CD14-positive monocyte (primary cell): ENCODE data around the gene ADAMTS17. TPM values are rescaled to one million over a fixed set of nuclear protein-coding genes. Genes with fewer than 3 reads are reported as not detected.

Experiments used
- DNase-seq, 3 donors: peaks; one replicate each; pipeline ENCODE4 v3.0.0-alpha.2; 2011 to 2022
- H2AFZ ChIP-seq: 2 replicates; pipeline ENCODE4 v1.6.0; 2012; ENCODE audit warnings: mild to moderate bottlenecking, low read depth, low read length, inconsistent platforms; ENCODE audit not compliant: insufficient read depth, poor library complexity, severe bottlenecking
- H3K27ac ChIP-seq, 2 donors: 1 replicate in 1 of 2; 2 replicates in 1 of 2; pipeline ENCODE4 v1.5.1; 2012 to 2013; ENCODE audit warnings: low read length in 2 of 2, control low read depth in 1 of 2, inconsistent platforms in 1 of 2, low read depth in 1 of 2, mild to moderate bottlenecking in 1 of 2
- H3K27me3 ChIP-seq, 2 donors: one replicate each; pipeline versions ENCODE4 v1.6.0 to v1.6.1; 2011 to 2013; ENCODE audit warnings: low read length in 2 of 2; ENCODE audit not compliant: control insufficient read depth in 2 of 2, insufficient read depth in 2 of 2
- H3K36me3 ChIP-seq, 2 donors: replicated peaks in 1 of 2; 1 replicate in 1 of 2; 2 replicates in 1 of 2; pipeline versions ENCODE4 v1.5.1 to v1.6.1; 2012 to 2013; ENCODE audit warnings: low read length in 2 of 2, control low read depth in 1 of 2, inconsistent platforms in 1 of 2, mild to moderate bottlenecking in 1 of 2; ENCODE audit not compliant: insufficient read depth in 2 of 2, control insufficient read depth in 1 of 2
- H3K4me1 ChIP-seq, 2 donors: 1 replicate in 1 of 2; 2 replicates in 1 of 2; pipeline versions ENCODE4 v1.5.1 to v1.6.1; 2012 to 2013; ENCODE audit warnings: low read length in 2 of 2, control low read depth in 1 of 2, inconsistent platforms in 1 of 2, mild to moderate bottlenecking in 1 of 2, moderate library complexity in 1 of 2; ENCODE audit not compliant: insufficient read depth in 2 of 2, control insufficient read depth in 1 of 2
- H3K4me2 ChIP-seq: replicated peaks from 2 replicates; pipeline ENCODE3; 2012; ENCODE audit warnings: low read length, moderate library complexity, mild to moderate bottlenecking; ENCODE audit not compliant: poor library complexity, severe bottlenecking; ENCODE audit errors: extremely low read depth
- H3K4me3 ChIP-seq, 3 experiments: fragments of 200-600 bp in 1 of 3; sonication (generic) in 1 of 3; replicated peaks in 1 of 3; 1 replicate in 2 of 3; 2 replicates in 1 of 3; pipeline ENCODE4 v1.5.1; 2011 to 2013; ENCODE audit warnings: low read length in 3 of 3, mild to moderate bottlenecking in 3 of 3, control low read depth in 2 of 3, low read depth in 2 of 3, inconsistent platforms in 1 of 3, moderate library complexity in 1 of 3
- H3K79me2 ChIP-seq: 2 replicates; pipeline ENCODE4 v1.6.0; 2012; ENCODE audit warnings: mild to moderate bottlenecking, control low read depth, inconsistent platforms, low read length, moderate library complexity; ENCODE audit not compliant: insufficient read depth
- H3K9ac ChIP-seq: 2 replicates; pipeline ENCODE4 v1.6.0; 2017; ENCODE audit warnings: low read length, mild to moderate bottlenecking; ENCODE audit not compliant: insufficient read depth, poor library complexity, severe bottlenecking
- H3K9me3 ChIP-seq, 2 donors: replicated peaks in 1 of 2; 1 replicate in 1 of 2; 2 replicates in 1 of 2; pipeline versions ENCODE4 v1.5.1 to v1.6.1; 2012 to 2013; ENCODE audit warnings: low read length in 2 of 2, control low read depth in 1 of 2; ENCODE audit not compliant: control insufficient read depth in 1 of 2, insufficient read depth in 1 of 2
- H4K20me1 ChIP-seq: 2 replicates; pipeline ENCODE4 v1.6.0; 2012; ENCODE audit warnings: mild to moderate bottlenecking, low read length, control low read depth, moderate library complexity; ENCODE audit not compliant: insufficient read depth
- H3K27ac Mint-ChIP-seq, 7 donors: one replicate each; pipeline ENCODE4 v1.8.0; 2020; ENCODE audit warnings: mild to moderate bottlenecking in 7 of 7, mixed read lengths in 7 of 7, moderate library complexity in 6 of 7, inconsistent platforms in 2 of 7
- H3K27me3 Mint-ChIP-seq, 3 donors: one replicate each; pipeline ENCODE4 v1.8.0; 2021 to 2022; ENCODE audit warnings: low read depth in 3 of 3, mild to moderate bottlenecking in 3 of 3, mixed read lengths in 3 of 3, moderate library complexity in 3 of 3, inconsistent platforms in 1 of 3
- H3K36me3 Mint-ChIP-seq, 2 donors: one replicate each; pipeline ENCODE4 v1.8.0; 2020; ENCODE audit warnings: mixed read lengths in 2 of 2, inconsistent platforms in 1 of 2, mild to moderate bottlenecking in 1 of 2
- H3K4me1 Mint-ChIP-seq: one replicate; pipeline ENCODE4 v1.8.0; 2020; ENCODE audit warnings: mild to moderate bottlenecking, mixed read lengths
- H3K4me3 Mint-ChIP-seq, 2 donors: one replicate each; pipeline ENCODE4 v1.8.0; 2020; ENCODE audit warnings: mild to moderate bottlenecking in 2 of 2, mixed read lengths in 2 of 2, moderate library complexity in 1 of 2
- H3K9me3 Mint-ChIP-seq, 7 donors: one replicate each; pipeline ENCODE4 v1.8.0; 2020 to 2022; ENCODE audit warnings: mixed read lengths in 7 of 7, mild to moderate bottlenecking in 6 of 7, moderate library complexity in 6 of 7, inconsistent platforms in 2 of 7
- WGBS: methylation state at CpG from one replicate; pipeline ENCODE4 v1.1.5; 2013; ENCODE audit warnings: missing lambda C conversion rate; ENCODE audit not compliant: insufficient coverage; 5-methylcytosine and 5-hydroxymethylcytosine counted together
- intact Hi-C, 2 donors: fragments of 100-400 bp; cut with micrococcal nuclease; formaldehyde crosslinking; loops; one replicate each; pipeline versions ENCODE4 v1.15.0 to v1.15.1; 2023
- polyA plus RNA-seq, 3 donors: library from polyadenylated mRNA; depleted of rRNA in 1 of 3; unstranded in 2 of 3; stranded (reverse) in 1 of 3; fragments of 300-500 nt in 2 of 3; fragments of >200 nt in 1 of 3; fragmentation: Illumina TruSeq in 2 of 3; gene quantifications; 1 replicate in 2 of 3; 2 replicates in 1 of 3; pipeline ENCODE4 v1.2.3, GENCODE V29; 2012 to 2021
- TF ChIP-seq, protein P1 (sequence below): fragments of 200-600 bp; IDR thresholded peaks from one replicate; pipeline ENCODE4 v1.8.0; 2022; ENCODE audit warnings: antibody characterized with exemption, mild to moderate bottlenecking

Gene ADAMTS17
- polyA plus RNA-seq, 3 donors = 0.03 to 0.25 TPM; not detected in 1

- H3K79me2 ChIP-seq = no peaks in the 10 kb centered on the region
- DNase-seq = no peak
- H3K9ac ChIP-seq = no peak overlapping the region
- no peak overlapping the region for H3K27ac ChIP-seq
- no peaks in the 10 kb centered on the region for H3K36me3 ChIP-seq
- H3K9me3 Mint-ChIP-seq = peaks cover 0 to 9% (median 2%) of the 10 kb centered on the region in 7 donors
- no peaks in the 10 kb centered on the region for H3K27me3 ChIP-seq
- TF ChIP-seq, protein P1, sequence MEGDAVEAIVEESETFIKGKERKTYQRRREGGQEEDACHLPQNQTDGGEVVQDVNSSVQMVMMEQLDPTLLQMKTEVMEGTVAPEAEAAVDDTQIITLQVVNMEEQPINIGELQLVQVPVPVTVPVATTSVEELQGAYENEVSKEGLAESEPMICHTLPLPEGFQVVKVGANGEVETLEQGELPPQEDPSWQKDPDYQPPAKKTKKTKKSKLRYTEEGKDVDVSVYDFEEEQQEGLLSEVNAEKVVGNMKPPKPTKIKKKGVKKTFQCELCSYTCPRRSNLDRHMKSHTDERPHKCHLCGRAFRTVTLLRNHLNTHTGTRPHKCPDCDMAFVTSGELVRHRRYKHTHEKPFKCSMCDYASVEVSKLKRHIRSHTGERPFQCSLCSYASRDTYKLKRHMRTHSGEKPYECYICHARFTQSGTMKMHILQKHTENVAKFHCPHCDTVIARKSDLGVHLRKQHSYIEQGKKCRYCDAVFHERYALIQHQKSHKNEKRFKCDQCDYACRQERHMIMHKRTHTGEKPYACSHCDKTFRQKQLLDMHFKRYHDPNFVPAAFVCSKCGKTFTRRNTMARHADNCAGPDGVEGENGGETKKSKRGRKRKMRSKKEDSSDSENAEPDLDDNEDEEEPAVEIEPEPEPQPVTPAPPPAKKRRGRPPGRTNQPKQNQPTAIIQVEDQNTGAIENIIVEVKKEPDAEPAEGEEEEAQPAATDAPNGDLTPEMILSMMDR = no peak
- H4K20me1 ChIP-seq = no peaks in the 10 kb centered on the region
- H3K4me3 Mint-ChIP-seq = no peak overlapping the region
- H3K9me3 ChIP-seq = no peaks in the 10 kb centered on the region
- no peak overlapping the region for H2AFZ ChIP-seq
- H3K4me1 ChIP-seq = no peaks in the 10 kb centered on the region
- H3K27me3 Mint-ChIP-seq = peaks cover 4 to 9% (median 5%) of the 10 kb centered on the region in 3 donors
- intact Hi-C loops = no loop called here
- WGBS = 67% methylated on average over 6 of the region's 6 CpGs
- no peaks in the 10 kb centered on the region for H3K4me1 Mint-ChIP-seq
- no peak overlapping the region for H3K4me3 ChIP-seq
- H3K4me2 ChIP-seq = no peak overlapping the region
- H3K27ac Mint-ChIP-seq = no peak overlapping the region
- H3K36me3 Mint-ChIP-seq = no peaks in the 10 kb centered on the region
Observed at GRCh38 chr15:99994849-99995248, 346.9 kb downstream of the ADAMTS17 start.

GRCh38 chr15:99993681-99994131 lies 348.1 kb downstream of the ADAMTS17 start:
- intact Hi-C loops = no loop called here
- H3K27me3 Mint-ChIP-seq = peaks cover 4 to 9% (median 5%) of the 10 kb centered on the region in 3 donors
- no peak overlapping the region for H3K4me3 Mint-ChIP-seq
- Histone ChIP-seq H4K20me1 (no peaks in the 10 kb centered on the region), H3K4me2 (no peak overlapping the region), H3K36me3 (no peaks in the 10 kb centered on the region), H3K9ac (no peak overlapping the region), H3K79me2 (no peaks in the 10 kb centered on the region), H3K4me3 (no peak overlapping the region), H3K27me3 (no peaks in the 10 kb centered on the region), H3K4me1 (no peaks in the 10 kb centered on the region), H3K27ac (no peak overlapping the region), H3K9me3 (peaks cover 0 to 5% of the 10 kb centered on the region in 2 donors), H2AFZ (no peak overlapping the region)
- no peak for DNase-seq
- no peaks in the 10 kb centered on the region for H3K4me1 Mint-ChIP-seq
- no peaks in the 10 kb centered on the region for H3K36me3 Mint-ChIP-seq
- H3K27ac Mint-ChIP-seq = no peak overlapping the region
- 82% methylated on average over 9 of the region's 10 CpGs for WGBS
- TF ChIP-seq, protein P1 = no peak
- H3K9me3 Mint-ChIP-seq = peaks cover 0 to 7% (median 3%) of the 10 kb centered on the region in 7 donors
